Liver (tissue), 9 donors: ENCODE data around the gene ERFL. TPM values are rescaled to one million over a fixed set of nuclear protein-coding genes. Genes with fewer than 3 reads are reported as not detected.
A peak's percentile ranks its signal among the peaks of the same experiment; 100 is the strongest.

ENCODE experiments used
- DNase-seq: peaks from one replicate; pipeline ENCODE4 v3.0.0-alpha.2; 2017; ENCODE audit warnings: low spot score
- H3K27ac ChIP-seq, 2 donors: one replicate each; pipeline ENCODE4 v1.7.0; 2013; ENCODE audit warnings: inconsistent platforms in 2 of 2, low read length in 2 of 2, control low read depth in 1 of 2, low read depth in 1 of 2, mild to moderate bottlenecking in 1 of 2
- H3K27me3 ChIP-seq, 4 donors: one replicate each; pipeline versions ENCODE4 v1.6.1 to v1.7.0; 2013; ENCODE audit warnings: low read length in 3 of 4, inconsistent platforms in 1 of 4, mild to moderate bottlenecking in 1 of 4, moderate library complexity in 1 of 4; ENCODE audit not compliant: control insufficient read depth in 4 of 4, insufficient read depth in 4 of 4
- H3K36me3 ChIP-seq, 4 donors: one replicate each; pipeline versions ENCODE4 v1.6.1 to v1.7.0; 2013; ENCODE audit warnings: low read length in 3 of 4, mild to moderate bottlenecking in 3 of 4, low read depth in 1 of 4, moderate library complexity in 1 of 4; ENCODE audit not compliant: control insufficient read depth in 4 of 4, insufficient read depth in 3 of 4
- H3K4me1 ChIP-seq, 4 donors: one replicate each; pipeline versions ENCODE4 v1.6.1 to v1.7.0; 2013; ENCODE audit warnings: low read length in 3 of 4, mild to moderate bottlenecking in 3 of 4, moderate library complexity in 1 of 4; ENCODE audit not compliant: control insufficient read depth in 4 of 4, insufficient read depth in 4 of 4
- H3K4me3 ChIP-seq, 3 donors: one replicate each; pipeline versions ENCODE4 v1.6.1 to v1.7.0; 2013; ENCODE audit warnings: low read length in 3 of 3, control low read depth in 1 of 3, low read depth in 1 of 3, mild to moderate bottlenecking in 1 of 3
- H3K9ac ChIP-seq, 2 donors: one replicate each; pipeline ENCODE4 v1.7.0; 2013; ENCODE audit warnings: low read length in 2 of 2, mild to moderate bottlenecking in 2 of 2, moderate library complexity in 2 of 2, control low read depth in 1 of 2, low read depth in 1 of 2
- H3K9me3 ChIP-seq, 4 donors: one replicate each; pipeline versions ENCODE4 v1.6.1 to v1.7.0; 2013; ENCODE audit warnings: low read length in 3 of 4; ENCODE audit not compliant: control insufficient read depth in 4 of 4
- EGR1 ChIP-seq, 2 donors: IDR thresholded peaks; 2 replicates each; pipeline ENCODE4 v1.6.1; 2016 to 2018; ENCODE audit warnings: antibody characterized with exemption in 2 of 2, low read depth in 2 of 2
- FOXA1 ChIP-seq: IDR thresholded peaks from 2 replicates; pipeline ENCODE4 v1.6.1; 2016; ENCODE audit warnings: antibody characterized with exemption
- FOXA2 ChIP-seq: IDR thresholded peaks from 2 replicates; pipeline ENCODE4 v1.6.1; 2016; ENCODE audit warnings: antibody characterized with exemption
- GABPA ChIP-seq, 2 donors: IDR thresholded peaks in 1 of 2; conservative IDR thresholded peaks in 1 of 2; 2 replicates each; pipeline ENCODE4 v1.6.1; 2016; ENCODE audit warnings: antibody characterized with exemption in 2 of 2, mild to moderate bottlenecking in 1 of 2, moderate library complexity in 1 of 2
- HNF4A ChIP-seq, 2 donors: conservative IDR thresholded peaks; 2 replicates each; pipeline ENCODE4 v1.6.1; 2016; ENCODE audit warnings: antibody characterized with exemption in 2 of 2, mild to moderate bottlenecking in 2 of 2
- HNF4G ChIP-seq: IDR thresholded peaks from 2 replicates; pipeline ENCODE4 v1.6.1; 2016; ENCODE audit warnings: antibody characterized with exemption
- JUND ChIP-seq, 2 donors: IDR thresholded peaks; 2 replicates each; pipeline ENCODE4 v1.6.1; 2016; ENCODE audit warnings: antibody characterized with exemption in 2 of 2
- NR2F2 ChIP-seq: IDR thresholded peaks from 2 replicates; pipeline ENCODE4 v1.6.1; 2016; ENCODE audit warnings: antibody characterized with exemption
- RAD21 ChIP-seq, 2 donors: IDR thresholded peaks; 2 replicates each; pipeline ENCODE4 v1.6.1; 2016; ENCODE audit warnings: antibody characterized with exemption in 2 of 2, mild to moderate bottlenecking in 2 of 2
- RXRA ChIP-seq, 2 donors: IDR thresholded peaks; 2 replicates each; pipeline ENCODE4 v1.6.1; 2017 to 2018; ENCODE audit warnings: antibody characterized with exemption in 2 of 2, mild to moderate bottlenecking in 1 of 2
- SP1 ChIP-seq: IDR thresholded peaks from 2 replicates; pipeline ENCODE4 v1.6.1; 2018; ENCODE audit warnings: antibody characterized with exemption, mild to moderate bottlenecking
- TAF1 ChIP-seq: conservative IDR thresholded peaks from 2 replicates; pipeline ENCODE4 v1.6.1; 2016; ENCODE audit warnings: antibody characterized with exemption, mild to moderate bottlenecking
- YY1 ChIP-seq: IDR thresholded peaks from 2 replicates; pipeline ENCODE4 v1.6.1; 2016; ENCODE audit warnings: antibody characterized with exemption, mild to moderate bottlenecking
- WGBS: extraction: QIAGEN DNeasy Blood & Tissue Kit; methylation state at CpG from one replicate; pipeline ENCODE4 v1.1.7; 2013; 5-methylcytosine and 5-hydroxymethylcytosine counted together
- polyA plus RNA-seq, 2 donors: library from polyadenylated mRNA; stranded (reverse) in 1 of 2; unstranded in 1 of 2; fragments of 200-250 nt in 1 of 2; fragments of >200 nt in 1 of 2; fragmentation: Nextera tagmentation in 1 of 2; extraction: Ambion mirVana in 1 of 2; gene quantifications; one replicate each; pipeline versions ENCODE4 v1.2.1 to v1.2.3, GENCODE V29; 2013 to 2015
- total RNA-seq, 2 donors: library from RNA; depleted of rRNA; stranded (reverse); fragments of >200 nt; gene quantifications; one replicate each; pipeline ENCODE4 v1.2.3, GENCODE V29; 2014
- TF ChIP-seq, protein P1 (sequence below): IDR thresholded peaks from 2 replicates; pipeline ENCODE4 v1.6.1; 2016; ENCODE audit warnings: antibody characterized with exemption, mild to moderate bottlenecking
- TF ChIP-seq, protein P2 (sequence below): IDR thresholded peaks from 2 replicates; pipeline ENCODE4 v1.6.1; 2016; ENCODE audit warnings: antibody characterized with exemption
- TF ChIP-seq, protein P3 (sequence below): IDR thresholded peaks from 2 replicates; pipeline ENCODE4 v1.6.1; 2016; ENCODE audit warnings: antibody characterized with exemption
- TF ChIP-seq, protein P4 (sequence below): fragments of 150-350 bp; IDR thresholded peaks from 2 replicates; pipeline ENCODE4 v1.5.1; 2017; ENCODE audit warnings: improper control_type of control experiment, low read depth, low read length; ENCODE audit not compliant: missing input control
- TF ChIP-seq, protein P5 (sequence below): IDR thresholded peaks from 2 replicates; pipeline ENCODE4 v1.6.1; 2016; ENCODE audit warnings: antibody characterized with exemption
- donor health status: healthy.
- donor health status: healthy.
- donor health status: healthy.
- donor health status: healthy.
- donor health status: healthy.

Gene ERFL
- total and polyA plus RNA-seq, 4 donors, result not detected

DNA sequence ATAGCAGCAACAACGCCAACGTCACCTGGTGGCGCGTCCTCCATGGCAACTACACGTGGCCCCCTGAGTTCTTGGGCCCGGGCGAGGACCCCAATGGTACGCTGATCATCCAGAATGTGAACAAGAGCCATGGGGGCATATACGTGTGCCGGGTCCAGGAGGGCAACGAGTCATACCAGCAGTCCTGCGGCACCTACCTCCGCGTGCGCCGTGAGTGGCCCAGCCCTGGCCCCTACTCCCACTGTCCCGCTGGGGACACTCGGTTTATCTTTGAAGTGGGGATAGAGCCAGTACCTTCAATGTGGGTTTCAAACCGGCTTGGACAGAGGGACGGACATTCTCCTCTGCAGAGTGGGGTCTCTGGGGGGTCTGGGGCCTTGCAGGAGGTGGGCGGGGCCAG is 49.2 kb downstream of the ERFL start:
- Histone ChIP-seq H3K4me1 (peaks cover 0 to 12% (median 4%) of the 10 kb centered on the region in 4 donors), H3K27ac (no peak overlapping the region), H3K9ac (no peak overlapping the region), H3K4me3 (no peak overlapping the region), H3K36me3 (no peaks in the 10 kb centered on the region), H3K27me3 (no peaks in the 10 kb centered on the region), H3K9me3 (no peaks in the 10 kb centered on the region)
- TF ChIP-seq, protein P1, sequence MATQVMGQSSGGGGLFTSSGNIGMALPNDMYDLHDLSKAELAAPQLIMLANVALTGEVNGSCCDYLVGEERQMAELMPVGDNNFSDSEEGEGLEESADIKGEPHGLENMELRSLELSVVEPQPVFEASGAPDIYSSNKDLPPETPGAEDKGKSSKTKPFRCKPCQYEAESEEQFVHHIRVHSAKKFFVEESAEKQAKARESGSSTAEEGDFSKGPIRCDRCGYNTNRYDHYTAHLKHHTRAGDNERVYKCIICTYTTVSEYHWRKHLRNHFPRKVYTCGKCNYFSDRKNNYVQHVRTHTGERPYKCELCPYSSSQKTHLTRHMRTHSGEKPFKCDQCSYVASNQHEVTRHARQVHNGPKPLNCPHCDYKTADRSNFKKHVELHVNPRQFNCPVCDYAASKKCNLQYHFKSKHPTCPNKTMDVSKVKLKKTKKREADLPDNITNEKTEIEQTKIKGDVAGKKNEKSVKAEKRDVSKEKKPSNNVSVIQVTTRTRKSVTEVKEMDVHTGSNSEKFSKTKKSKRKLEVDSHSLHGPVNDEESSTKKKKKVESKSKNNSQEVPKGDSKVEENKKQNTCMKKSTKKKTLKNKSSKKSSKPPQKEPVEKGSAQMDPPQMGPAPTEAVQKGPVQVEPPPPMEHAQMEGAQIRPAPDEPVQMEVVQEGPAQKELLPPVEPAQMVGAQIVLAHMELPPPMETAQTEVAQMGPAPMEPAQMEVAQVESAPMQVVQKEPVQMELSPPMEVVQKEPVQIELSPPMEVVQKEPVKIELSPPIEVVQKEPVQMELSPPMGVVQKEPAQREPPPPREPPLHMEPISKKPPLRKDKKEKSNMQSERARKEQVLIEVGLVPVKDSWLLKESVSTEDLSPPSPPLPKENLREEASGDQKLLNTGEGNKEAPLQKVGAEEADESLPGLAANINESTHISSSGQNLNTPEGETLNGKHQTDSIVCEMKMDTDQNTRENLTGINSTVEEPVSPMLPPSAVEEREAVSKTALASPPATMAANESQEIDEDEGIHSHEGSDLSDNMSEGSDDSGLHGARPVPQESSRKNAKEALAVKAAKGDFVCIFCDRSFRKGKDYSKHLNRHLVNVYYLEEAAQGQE, result no peak
- TF ChIP-seq FOXA2 (no peak), EGR1 (IDR thresholded peaks at IDR 0.05; ENCODE audit: low read depth in 2 of 2) (no peak), FOXA1 (no peak)
- TF ChIP-seq, protein P2, sequence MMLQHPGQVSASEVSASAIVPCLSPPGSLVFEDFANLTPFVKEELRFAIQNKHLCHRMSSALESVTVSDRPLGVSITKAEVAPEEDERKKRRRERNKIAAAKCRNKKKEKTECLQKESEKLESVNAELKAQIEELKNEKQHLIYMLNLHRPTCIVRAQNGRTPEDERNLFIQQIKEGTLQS, result no peak
- WGBS, result 89% methylated on average over 21 of the region's 21 CpGs
- DNase-seq, result no peak

DNA sequence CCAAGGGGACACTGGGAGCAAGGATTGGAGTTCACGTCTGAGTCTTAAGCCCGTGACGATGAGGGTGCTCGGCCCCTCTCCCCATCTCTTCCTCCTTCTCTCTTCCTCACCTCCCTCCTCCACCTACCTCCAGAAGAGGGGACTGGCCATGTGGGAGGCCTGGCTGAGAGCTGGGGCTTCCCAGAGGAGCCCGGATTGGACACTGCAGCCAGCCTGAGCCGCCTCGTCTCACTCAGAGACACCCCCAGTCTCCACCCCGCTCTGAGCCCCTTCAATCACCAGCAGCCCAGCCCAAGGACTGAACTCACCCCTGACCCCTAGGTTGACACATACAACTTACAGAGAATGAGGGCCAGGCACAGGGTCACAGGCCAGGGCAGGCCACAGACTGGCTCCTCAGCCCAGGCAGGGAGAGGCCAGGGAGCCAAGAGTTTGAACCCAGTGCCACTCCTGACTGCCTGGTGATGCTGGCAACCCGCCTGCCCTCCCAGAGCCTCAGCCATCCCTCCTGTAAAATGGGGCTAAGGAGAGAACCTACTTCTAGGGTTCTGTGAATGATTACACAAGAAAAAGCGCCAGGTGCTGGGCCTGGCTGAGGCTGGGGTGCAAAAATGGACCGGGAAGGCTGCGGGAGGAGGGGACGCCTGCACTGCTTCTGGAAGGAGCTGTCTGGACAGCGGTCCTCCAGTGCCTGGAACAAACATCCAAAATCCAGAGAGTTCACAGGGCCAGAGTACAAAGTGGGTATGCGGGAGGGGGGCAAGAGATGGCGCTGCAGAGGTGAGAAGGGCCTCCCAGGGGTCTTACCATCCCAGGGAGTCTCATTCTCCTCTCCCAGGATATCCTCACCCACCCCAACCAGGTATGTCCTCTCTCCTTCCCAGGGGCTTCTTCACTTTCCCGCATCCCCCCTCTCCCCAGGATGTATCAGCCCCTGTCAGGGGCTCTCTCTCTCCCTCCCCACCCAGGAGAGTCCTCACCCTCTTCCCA is 50.0 kb downstream of the ERFL start:
- Histone ChIP-seq H3K4me3 (no peak overlapping the region), H3K27ac (peak overlapping the region in 1 of 2 donors; percentile 41), H3K9me3 (no peaks in the 10 kb centered on the region), H3K36me3 (no peaks in the 10 kb centered on the region), H3K9ac (peak overlapping the region in 1 of 2 donors; percentile 27), H3K4me1 (peaks cover 0 to 6% (median 2%) of the 10 kb centered on the region in 4 donors), H3K27me3 (no peaks in the 10 kb centered on the region)
- 79% methylated on average over 17 of the region's 17 CpGs for WGBS
- DNase-seq, result no peak
- TF ChIP-seq, protein P1, result no peak
- TF ChIP-seq RXRA (IDR thresholded peaks at IDR 0.05), result no peak
- no peak for TF ChIP-seq YY1
- no peak for TF ChIP-seq JUND (IDR thresholded peaks at IDR 0.05)
- TF ChIP-seq, protein P3, sequence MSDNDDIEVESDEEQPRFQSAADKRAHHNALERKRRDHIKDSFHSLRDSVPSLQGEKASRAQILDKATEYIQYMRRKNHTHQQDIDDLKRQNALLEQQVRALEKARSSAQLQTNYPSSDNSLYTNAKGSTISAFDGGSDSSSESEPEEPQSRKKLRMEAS, result no peak
- no peak for TF ChIP-seq GABPA (IDR thresholded peaks at IDR 0.05 in 1 of 2, conservative IDR thresholded peaks at IDR 0.05 in 1 of 2)
- no peak for TF ChIP-seq HNF4G
- TF ChIP-seq RAD21 (IDR thresholded peaks at IDR 0.05), result no peak
- no peak for TF ChIP-seq FOXA1
- TF ChIP-seq EGR1 (IDR thresholded peaks at IDR 0.05; ENCODE audit: low read depth in 2 of 2), result no peak
- TF ChIP-seq, protein P4, sequence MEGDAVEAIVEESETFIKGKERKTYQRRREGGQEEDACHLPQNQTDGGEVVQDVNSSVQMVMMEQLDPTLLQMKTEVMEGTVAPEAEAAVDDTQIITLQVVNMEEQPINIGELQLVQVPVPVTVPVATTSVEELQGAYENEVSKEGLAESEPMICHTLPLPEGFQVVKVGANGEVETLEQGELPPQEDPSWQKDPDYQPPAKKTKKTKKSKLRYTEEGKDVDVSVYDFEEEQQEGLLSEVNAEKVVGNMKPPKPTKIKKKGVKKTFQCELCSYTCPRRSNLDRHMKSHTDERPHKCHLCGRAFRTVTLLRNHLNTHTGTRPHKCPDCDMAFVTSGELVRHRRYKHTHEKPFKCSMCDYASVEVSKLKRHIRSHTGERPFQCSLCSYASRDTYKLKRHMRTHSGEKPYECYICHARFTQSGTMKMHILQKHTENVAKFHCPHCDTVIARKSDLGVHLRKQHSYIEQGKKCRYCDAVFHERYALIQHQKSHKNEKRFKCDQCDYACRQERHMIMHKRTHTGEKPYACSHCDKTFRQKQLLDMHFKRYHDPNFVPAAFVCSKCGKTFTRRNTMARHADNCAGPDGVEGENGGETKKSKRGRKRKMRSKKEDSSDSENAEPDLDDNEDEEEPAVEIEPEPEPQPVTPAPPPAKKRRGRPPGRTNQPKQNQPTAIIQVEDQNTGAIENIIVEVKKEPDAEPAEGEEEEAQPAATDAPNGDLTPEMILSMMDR, result no peak
- no peak for TF ChIP-seq TAF1
- TF ChIP-seq, protein P5, sequence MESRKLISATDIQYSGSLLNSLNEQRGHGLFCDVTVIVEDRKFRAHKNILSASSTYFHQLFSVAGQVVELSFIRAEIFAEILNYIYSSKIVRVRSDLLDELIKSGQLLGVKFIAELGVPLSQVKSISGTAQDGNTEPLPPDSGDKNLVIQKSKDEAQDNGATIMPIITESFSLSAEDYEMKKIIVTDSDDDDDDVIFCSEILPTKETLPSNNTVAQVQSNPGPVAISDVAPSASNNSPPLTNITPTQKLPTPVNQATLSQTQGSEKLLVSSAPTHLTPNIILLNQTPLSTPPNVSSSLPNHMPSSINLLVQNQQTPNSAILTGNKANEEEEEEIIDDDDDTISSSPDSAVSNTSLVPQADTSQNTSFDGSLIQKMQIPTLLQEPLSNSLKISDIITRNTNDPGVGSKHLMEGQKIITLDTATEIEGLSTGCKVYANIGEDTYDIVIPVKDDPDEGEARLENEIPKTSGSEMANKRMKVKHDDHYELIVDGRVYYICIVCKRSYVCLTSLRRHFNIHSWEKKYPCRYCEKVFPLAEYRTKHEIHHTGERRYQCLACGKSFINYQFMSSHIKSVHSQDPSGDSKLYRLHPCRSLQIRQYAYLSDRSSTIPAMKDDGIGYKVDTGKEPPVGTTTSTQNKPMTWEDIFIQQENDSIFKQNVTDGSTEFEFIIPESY, result no peak
- TF ChIP-seq SP1, result no peak
- no peak for TF ChIP-seq HNF4A (conservative IDR thresholded peaks at IDR 0.05)
- TF ChIP-seq NR2F2, result no peak
